Measurements from ENCODE around the gene FRMPD1. TPM values are rescaled to one million over a fixed set of nuclear protein-coding genes. Genes with fewer than 3 reads are reported as not detected.
A peak's percentile ranks its signal among the peaks of the same experiment; 100 is the strongest.

Gene FRMPD1
- total and polyA plus RNA-seq, 3 experiments from 2014 or later: not detected

DNA sequence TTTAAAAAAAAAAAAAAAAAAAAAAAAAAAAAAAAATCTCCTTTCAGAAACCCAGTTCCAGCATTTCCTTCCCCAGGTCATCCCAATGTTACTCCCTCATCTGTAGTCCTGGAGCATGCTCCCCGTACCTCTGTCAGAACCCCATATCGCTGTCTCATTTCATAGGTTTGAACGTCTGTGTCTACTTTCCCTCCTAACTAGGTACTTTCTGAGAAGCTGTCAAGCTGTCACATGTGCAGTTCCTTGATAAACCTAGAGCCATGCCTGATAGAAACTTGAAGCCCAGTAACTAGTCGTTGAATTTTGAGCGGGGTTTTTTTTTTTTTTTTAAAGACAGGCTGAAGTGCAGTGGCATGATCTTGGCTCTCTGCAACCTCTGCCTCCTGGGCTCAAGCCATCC lies 118.6 kb downstream of the FRMPD1 start:
- CTCF ChIA-PET: interaction anchor here (0.7 kb wide), 1 partner anchor 15 kb away, joined by 4 read pairs; no protein-coding TSS in a partner anchor

DNA sequence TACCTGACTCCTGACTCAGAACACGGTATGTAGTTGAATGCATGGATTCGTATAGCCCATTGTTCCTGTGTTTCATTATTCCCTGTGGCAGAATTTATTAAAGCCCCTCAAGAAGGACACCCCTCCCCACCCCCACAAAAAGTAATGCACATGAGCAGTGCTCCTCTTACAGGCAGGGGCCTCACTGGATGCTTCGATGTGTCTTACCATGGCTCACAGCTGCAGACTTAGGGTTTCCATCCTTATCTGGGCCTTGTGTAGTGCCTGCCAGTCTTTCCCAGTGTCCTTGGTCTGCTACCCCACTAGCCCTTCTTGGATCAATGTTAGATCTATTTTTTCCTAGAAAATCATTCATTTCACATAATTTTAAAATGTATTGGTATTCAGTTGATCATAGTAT lies 119.2 kb downstream of the FRMPD1 start:
- Mint-ChIP-seq H3K27me3 (no peaks in the 10 kb centered on the region), H3K4me1 (peaks cover 4 to 10% (median 8%) of the 10 kb centered on the region in 3 donors), H3K27ac (peak overlapping the region in 5 of 8 donors; percentile 4 to 79 (median 32)), H3K9me3 (no peaks in the 10 kb centered on the region), H3K36me3 (peaks cover 0 to 67% (median 7%) of the 10 kb centered on the region in 3 donors), H3K4me3 (no peak overlapping the region)
- no peak for DNase-seq
- ChIA-PET CTCF (no interaction called here), POLR2A (interaction anchor here (1.0 kb wide), 1 partner anchor 15 kb away, joined by 3 read pairs; the partner anchor contains the start of gene EXOSC3)
- H3K36me3 ChIP-seq (ENCODE audit: insufficient read depth, low read length): no peaks in the 10 kb centered on the region
- no peaks in the 10 kb centered on the region for H3K27me3 ChIP-seq (ENCODE audit: insufficient read depth, low read length, poor library complexity, severe bottlenecking)
- H3K9me3 ChIP-seq (ENCODE audit: low read length): no peaks in the 10 kb centered on the region
- H3K27ac ChIP-seq (ENCODE audit: low read depth, low read length): no peak overlapping the region
- H3K4me1 ChIP-seq (ENCODE audit: insufficient read depth, low read length): no peaks in the 10 kb centered on the region
- H3K4me3 ChIP-seq (ENCODE audit: low read length): no peak overlapping the region

More for the DNA sequence above, 118.6 kb downstream of the FRMPD1 start:
- Histone ChIP-seq H3K9me3 (ENCODE audit: low read length) (no peaks in the 10 kb centered on the region), H3K27me3 (ENCODE audit: insufficient read depth, low read length, poor library complexity, severe bottlenecking) (no peaks in the 10 kb centered on the region), H3K4me3 (ENCODE audit: low read length) (no peak overlapping the region), H3K4me1 (ENCODE audit: insufficient read depth, low read length) (no peaks in the 10 kb centered on the region), H3K36me3 (ENCODE audit: insufficient read depth, low read length) (no peaks in the 10 kb centered on the region), H3K27ac (ENCODE audit: low read depth, low read length) (no peak overlapping the region)
- peaks cover 4 to 10% (median 5%) of the 10 kb centered on the region in 3 donors for H3K4me1 Mint-ChIP-seq
- POLR2A ChIA-PET: interaction anchor here (1.0 kb wide), 1 partner anchor 16 kb away, joined by 3 read pairs; the partner anchor contains the start of gene EXOSC3
- no peak overlapping the region for H3K4me3 Mint-ChIP-seq
- DNase-seq: no peak
- H3K36me3 Mint-ChIP-seq: peaks cover 4 to 66% (median 9%) of the 10 kb centered on the region in 3 donors
- H3K27me3 Mint-ChIP-seq: no peaks in the 10 kb centered on the region
- peak overlapping the region in 3 of 8 donors; percentile 5 to 76 (median 39) for H3K27ac Mint-ChIP-seq
- H3K9me3 Mint-ChIP-seq: no peaks in the 10 kb centered on the region

DNA sequence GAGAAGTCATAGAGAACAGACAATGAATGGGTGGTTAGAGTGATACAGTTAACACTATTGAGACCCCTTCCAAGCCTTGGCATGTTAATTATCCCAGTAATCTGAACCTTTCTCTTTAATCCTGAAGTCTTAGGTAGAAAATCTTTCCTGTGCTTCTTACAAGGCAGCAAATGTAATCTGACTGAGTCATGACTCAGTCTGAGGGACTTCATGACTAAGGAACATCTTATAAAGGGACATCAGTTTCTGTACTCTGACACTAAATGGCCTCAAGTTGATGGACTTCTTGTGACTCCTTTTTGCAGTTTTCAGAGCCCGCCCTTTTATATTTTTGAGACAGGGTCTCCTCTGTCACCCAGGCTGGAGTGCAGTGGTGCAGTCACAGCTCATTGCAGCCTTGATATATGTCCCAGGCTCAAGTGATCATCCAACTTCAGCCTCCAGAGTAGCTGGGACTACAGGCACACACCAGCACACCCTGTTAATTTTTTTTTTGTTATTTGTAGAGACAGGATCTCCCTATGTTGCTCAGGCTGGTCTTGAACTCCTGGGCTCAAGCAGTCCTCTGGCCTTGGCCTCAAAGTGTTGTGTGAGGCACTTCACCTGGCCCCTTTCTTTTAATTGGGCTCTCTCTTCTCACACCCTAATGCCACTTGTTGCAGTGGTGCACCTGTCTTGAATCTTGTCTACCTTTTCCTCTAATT lies 124.6 kb downstream of the FRMPD1 start:
- Mint-ChIP-seq H3K36me3 (peaks cover 0 to 78% (median 16%) of the 10 kb centered on the region in 3 donors), H3K4me1 (peaks cover under 1 to 5% (median 4%) of the 10 kb centered on the region in 3 donors), H3K9me3 (no peaks in the 10 kb centered on the region), H3K27me3 (no peaks in the 10 kb centered on the region), H3K27ac (peak overlapping the region in 4 of 8 donors; percentile 12 to 74 (median 48)), H3K4me3 (no peak overlapping the region)
- POLR2A ChIA-PET: interaction anchor here (0.8 kb wide), 1 partner anchor 9 kb away, joined by 4 read pairs; the partner anchor contains the start of gene EXOSC3
- CTCF ChIA-PET: no interaction called here
- peaks cover 9% of the 10 kb centered on the region for H3K36me3 ChIP-seq (ENCODE audit: insufficient read depth, low read length)
- H3K27ac ChIP-seq (ENCODE audit: low read depth, low read length): no peak overlapping the region
- no peaks in the 10 kb centered on the region for H3K9me3 ChIP-seq (ENCODE audit: low read length)
- H3K27me3 ChIP-seq (ENCODE audit: insufficient read depth, low read length, poor library complexity, severe bottlenecking): no peaks in the 10 kb centered on the region
- no peak overlapping the region for H3K4me3 ChIP-seq (ENCODE audit: low read length)
- H3K4me1 ChIP-seq (ENCODE audit: insufficient read depth, low read length): no peaks in the 10 kb centered on the region
- DNase-seq: no peak

DNA sequence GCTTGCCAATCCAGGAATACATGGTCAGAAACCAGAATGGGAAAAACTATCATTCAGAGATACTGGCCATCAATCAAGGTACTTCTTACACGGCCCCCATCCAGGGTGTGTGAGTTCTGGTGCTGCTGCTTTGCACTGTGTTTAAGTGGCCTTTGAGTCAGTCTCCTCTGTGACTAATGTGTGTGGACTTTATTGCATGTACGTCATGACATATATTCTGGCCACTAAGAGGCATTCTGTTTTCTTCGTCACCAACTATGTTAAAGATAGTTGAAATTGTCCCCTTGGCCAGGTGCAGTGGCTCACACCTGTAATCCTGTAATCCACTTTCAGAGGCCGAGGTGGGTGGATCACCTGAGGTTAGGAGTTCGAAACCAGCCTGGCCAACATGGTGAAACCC lies 125.6 kb downstream of the FRMPD1 start:
- H3K27me3 ChIP-seq (ENCODE audit: insufficient read depth, low read length, poor library complexity, severe bottlenecking): no peaks in the 10 kb centered on the region
- CTCF ChIA-PET: no interaction called here

DNA sequence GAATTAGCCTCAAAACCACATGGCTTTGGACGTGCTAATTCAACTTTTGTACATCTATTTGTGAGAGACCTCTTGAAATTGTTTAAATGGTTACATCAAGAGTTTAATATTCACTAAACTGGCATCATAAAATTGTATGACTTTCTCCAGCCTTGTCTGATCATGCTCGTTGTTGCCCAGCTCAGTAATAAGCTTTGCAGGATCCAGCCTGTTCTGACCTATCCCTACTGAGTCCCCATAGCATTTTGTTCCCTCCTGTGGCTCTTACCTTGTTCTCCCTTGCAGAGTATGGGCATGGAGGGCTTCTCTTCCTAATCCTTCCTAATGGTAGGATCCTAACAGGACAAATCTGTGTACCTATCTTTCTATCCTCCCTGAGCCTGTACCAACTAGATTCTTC lies 127.8 kb downstream of the FRMPD1 start:
- ChIA-PET POLR2A (no interaction called here), CTCF (no interaction called here)
- Histone ChIP-seq H3K27me3 (ENCODE audit: insufficient read depth, low read length, poor library complexity, severe bottlenecking) (no peaks in the 10 kb centered on the region), H3K36me3 (ENCODE audit: insufficient read depth, low read length) (peaks cover 35% of the 10 kb centered on the region), H3K4me3 (ENCODE audit: low read length) (no peak overlapping the region), H3K4me1 (ENCODE audit: insufficient read depth, low read length) (peaks cover 13% of the 10 kb centered on the region), H3K27ac (ENCODE audit: low read depth, low read length) (no peak overlapping the region), H3K9me3 (ENCODE audit: low read length) (no peaks in the 10 kb centered on the region)
- no peak overlapping the region for H3K4me3 Mint-ChIP-seq
- no peaks in the 10 kb centered on the region for H3K9me3 Mint-ChIP-seq
- peaks cover 22 to 31% (median 27%) of the 10 kb centered on the region in 3 donors for H3K4me1 Mint-ChIP-seq
- peak overlapping the region in 3 of 8 donors; percentile 1 to 23 (median 7) for H3K27ac Mint-ChIP-seq
- H3K36me3 Mint-ChIP-seq: peaks cover 0 to 82% (median 21%) of the 10 kb centered on the region in 3 donors
- DNase-seq: no peak
- no peaks in the 10 kb centered on the region for H3K27me3 Mint-ChIP-seq

More for the DNA sequence above, 125.6 kb downstream of the FRMPD1 start:
- peaks cover 0 to 80% (median 18%) of the 10 kb centered on the region in 3 donors for H3K36me3 Mint-ChIP-seq
- no peak for DNase-seq
- Histone ChIP-seq H3K27ac (ENCODE audit: low read depth, low read length) (no peak overlapping the region), H3K9me3 (ENCODE audit: low read length) (no peaks in the 10 kb centered on the region), H3K4me1 (ENCODE audit: insufficient read depth, low read length) (no peaks in the 10 kb centered on the region), H3K4me3 (ENCODE audit: low read length) (no peak overlapping the region), H3K36me3 (ENCODE audit: insufficient read depth, low read length) (peaks cover 18% of the 10 kb centered on the region)
- H3K4me1 Mint-ChIP-seq: peaks cover 4 to 9% (median 6%) of the 10 kb centered on the region in 3 donors
- no peak overlapping the region for H3K4me3 Mint-ChIP-seq
- H3K9me3 Mint-ChIP-seq: no peaks in the 10 kb centered on the region
- POLR2A ChIA-PET: interaction anchor here (0.8 kb wide), 1 partner anchor 8 kb away, joined by 4 read pairs; the partner anchor contains the start of gene EXOSC3
- H3K27ac Mint-ChIP-seq: peak overlapping the region in 1 of 8 donors; percentile 26
- no peaks in the 10 kb centered on the region for H3K27me3 Mint-ChIP-seq

DNA sequence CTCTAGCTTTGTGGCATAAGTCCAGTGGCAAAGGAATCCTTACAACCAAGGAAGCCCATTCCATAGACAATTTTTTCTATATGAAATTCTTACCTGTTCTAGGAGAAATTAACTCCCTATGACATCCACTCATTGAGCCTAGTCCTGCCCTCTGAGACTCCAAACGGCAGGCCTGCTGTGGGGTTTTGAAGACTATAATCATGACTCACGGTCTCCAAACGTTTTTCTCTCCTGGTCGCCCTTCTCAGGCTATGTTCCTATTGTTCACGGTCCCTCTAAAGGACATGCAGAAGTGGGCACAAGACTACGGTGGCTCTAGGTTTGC lies 133.5 kb downstream of the FRMPD1 start:
- Histone ChIP-seq H3K27ac (ENCODE audit: low read depth, low read length) (peak overlapping the region; percentile 76), H3K36me3 (ENCODE audit: insufficient read depth, low read length) (peaks cover 28% of the 10 kb centered on the region), H3K4me3 (ENCODE audit: low read length) (peak overlapping the region; percentile 93), H3K4me1 (ENCODE audit: insufficient read depth, low read length) (peaks cover 22% of the 10 kb centered on the region), H3K9me3 (ENCODE audit: low read length) (no peaks in the 10 kb centered on the region), H3K27me3 (ENCODE audit: insufficient read depth, low read length, poor library complexity, severe bottlenecking) (no peaks in the 10 kb centered on the region)
- peaks cover 38 to 47% (median 47%) of the 10 kb centered on the region in 3 donors for H3K4me1 Mint-ChIP-seq
- H3K27me3 Mint-ChIP-seq: peaks cover 0 to 7% of the 10 kb centered on the region in 2 donors
- H3K27ac Mint-ChIP-seq: peak overlapping the region; percentile 95 to 99 (median 97)
- peak overlapping the region; percentile 96 to 100 (median 97) for H3K4me3 Mint-ChIP-seq
- ChIA-PET POLR2A (interaction anchor here (1.2 to 2.3 kb wide), 3 partner anchors 8 to 17 kb away, joined by 3 to 10 read pairs (median 4); partner anchors contain the start of gene DCAF10), CTCF (interaction anchor here (1.2 to 1.3 kb wide), 3 partner anchors 13 to 16 kb away, joined by 3 to 10 read pairs (median 4); partner anchors contain the start of gene DCAF10)
- H3K9me3 Mint-ChIP-seq: no peaks in the 10 kb centered on the region
- DNase-seq: no peak
- peaks cover 0 to 51% (median 9%) of the 10 kb centered on the region in 3 donors for H3K36me3 Mint-ChIP-seq

DNA sequence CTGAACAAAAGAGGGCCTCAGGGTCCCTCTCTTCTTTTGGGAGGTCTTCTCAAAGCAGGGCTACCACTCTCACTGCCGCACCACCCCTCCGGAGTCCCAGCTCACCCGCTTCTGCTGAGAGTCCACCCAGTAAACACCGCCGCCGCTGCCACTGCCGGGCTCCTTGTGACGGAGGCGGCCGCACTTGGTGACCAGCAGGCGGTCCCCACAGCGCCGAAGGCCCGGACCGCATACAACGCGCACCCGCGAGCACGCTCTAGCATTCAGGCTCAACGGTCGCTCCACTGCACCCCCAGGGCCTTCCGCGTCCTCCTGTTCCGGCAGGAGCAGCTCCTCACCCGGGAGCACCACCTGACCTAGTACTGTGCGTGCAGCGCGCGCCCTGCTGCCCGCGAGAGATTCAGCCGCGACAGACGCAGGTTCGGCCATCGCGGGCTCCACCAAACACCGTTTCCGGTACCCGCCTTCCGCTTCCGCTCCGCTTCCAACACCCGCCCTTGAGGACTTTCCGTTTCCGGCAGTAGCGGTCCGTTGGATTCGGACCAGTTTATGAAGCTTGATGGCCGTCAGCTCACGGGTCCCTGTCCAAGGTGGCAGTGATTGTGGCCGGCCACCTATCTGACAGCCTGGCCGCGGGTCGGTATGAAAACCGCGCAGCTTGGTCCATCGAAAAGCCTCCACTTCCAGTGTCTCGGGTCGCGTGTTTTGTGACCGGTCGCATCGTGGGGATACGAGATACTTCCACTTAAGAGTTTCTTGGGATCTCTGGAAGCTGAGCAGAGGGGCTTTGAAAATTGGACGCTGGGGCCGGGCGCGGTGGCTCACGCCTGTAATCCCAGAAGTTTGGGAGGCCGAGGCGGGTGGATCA lies 134.1 kb downstream of the FRMPD1 start, which contains the start of gene EXOSC3:
EXOSC3 (minus strand) TSS at position 449 of the 868 bp plus-strand sequence; CDS start at position 429, 20 bp downstream.
- Histone ChIP-seq H3K27me3 (ENCODE audit: insufficient read depth, low read length, poor library complexity, severe bottlenecking) (no peaks in the 10 kb centered on the region), H3K36me3 (ENCODE audit: insufficient read depth, low read length) (peaks cover 26% of the 10 kb centered on the region), H3K9me3 (ENCODE audit: low read length) (no peaks in the 10 kb centered on the region), H3K4me1 (ENCODE audit: insufficient read depth, low read length) (peaks cover 22% of the 10 kb centered on the region), H3K4me3 (ENCODE audit: low read length) (peak within 1 kb of the TSS; percentile 93), H3K27ac (ENCODE audit: low read depth, low read length) (peak within 1 kb of the TSS; percentile 76)
- Mint-ChIP-seq H3K9me3 (no peaks in the 10 kb centered on the region), H3K4me3 (peak within 1 kb of the TSS; percentile 96 to 100 (median 97)), H3K27ac (peak within 1 kb of the TSS; percentile 95 to 99 (median 97)), H3K36me3 (peaks cover 0 to 45% (median 9%) of the 10 kb centered on the region in 3 donors), H3K27me3 (peaks cover 0 to 7% of the 10 kb centered on the region in 2 donors), H3K4me1 (peaks cover 38 to 47% (median 47%) of the 10 kb centered on the region in 3 donors)
- peak; percentile 80 to 89 (median 82) for DNase-seq
- ChIA-PET CTCF (interaction anchor here (0.9 to 1.2 kb wide), 3 partner anchors 13 to 265 kb away, joined by 3 to 10 read pairs (median 4); partner anchors contain the start of gene DCAF10), POLR2A (interaction anchor here (0.7 to 2.3 kb wide), 5 partner anchors 9 to 192 kb away, joined by 3 to 10 read pairs (median 4); partner anchors contain the start of genes DCAF10 and TOMM5)

Data from CD8-positive, alpha-beta memory T cell (primary cell).